GM03348 (cell line): ENCODE data around the gene TMEM129.
A peak's percentile ranks its signal among the peaks of the same experiment; 100 is the strongest.

Experiments used
- DNase-seq: peaks from one replicate; pipeline ENCODE4 v3.0.0; 2012; ENCODE audit warnings: low spot score

The TMEM129 gene

GRCh38 chr4:1744552-1744951, 23.4 kb upstream of the TMEM129 start:
- DNase-seq: no peak

- no peak for DNase-seq
Observed at GRCh38 chr4:1743975-1744374, 22.9 kb upstream of the TMEM129 start.

- no peak for DNase-seq
Observed at GRCh38 chr4:1743551-1743950, 22.4 kb upstream of the TMEM129 start.

GRCh38 chr4:1741208-1741607, 20.1 kb upstream of the TMEM129 start:
- no peak for DNase-seq

GRCh38 chr4:1740021-1740545, 19.0 kb upstream of the TMEM129 start:
- DNase-seq: no peak

- no peak for DNase-seq
Observed at GRCh38 chr4:1739358-1739757, 18.2 kb upstream of the TMEM129 start.

GRCh38 chr4:1738410-1738809, 17.3 kb upstream of the TMEM129 start:
- no peak for DNase-seq

- DNase-seq: no peak
Observed at GRCh38 chr4:1737666-1738065, 16.5 kb upstream of the TMEM129 start.

GRCh38 chr4:1736812-1737211, 15.7 kb upstream of the TMEM129 start:
- no peak for DNase-seq

GRCh38 chr4:1735215-1735614, 14.1 kb upstream of the TMEM129 start:
- DNase-seq: no peak

GRCh38 chr4:1732911-1733310, 11.8 kb upstream of the TMEM129 start:
- no peak for DNase-seq

GRCh38 chr4:1731180-1731579, 10.1 kb upstream of the TMEM129 start:
- DNase-seq: no peak

- no peak for DNase-seq
Observed at GRCh38 chr4:1730532-1731135, 9.5 kb upstream of the TMEM129 start.

- DNase-seq: no peak
Observed at GRCh38 chr4:1728061-1728980, 7.2 kb upstream of the TMEM129 start.

GRCh38 chr4:1727117-1728031, 6.3 kb upstream of the TMEM129 start:
- peak; percentile 58 for DNase-seq

GRCh38 chr4:1726146-1726934, 5.2 kb upstream of the TMEM129 start:
- peak; percentile 88 for DNase-seq

- DNase-seq: no peak
Observed at GRCh38 chr4:1725521-1725920, 4.4 kb upstream of the TMEM129 start.

- no peak for DNase-seq
Observed at GRCh38 chr4:1723131-1723801, 2.1 kb upstream of the TMEM129 start.

GRCh38 chr4:1722551-1723118, 1.5 kb upstream of the TMEM129 start:
- DNase-seq: no peak
